Breast epithelium (tissue), 3 donors: Measurements from ENCODE around the gene IGF2BP1.

Source experiments
- CTCF ChIP-seq, 3 donors: fragments of 450-650 bp; IDR thresholded peaks; one replicate each; pipeline ENCODE4 v1.5.1; 2016 to 2017; ENCODE audit warnings: antibody characterized with exemption in 3 of 3, mild to moderate bottlenecking in 3 of 3, moderate library complexity in 3 of 3
- POLR2A ChIP-seq: fragments of 450-650 bp; IDR thresholded peaks from one replicate; pipeline ENCODE4 v1.6.1; 2016; ENCODE audit warnings: antibody characterized with exemption, mild to moderate bottlenecking, moderate library complexity
- POLR2AphosphoS5 ChIP-seq, 3 donors: sonication (generic); formaldehyde crosslinking; IDR thresholded peaks; one replicate each; pipeline ENCODE4 v1.6.1; 2017; ENCODE audit warnings: antibody characterized with exemption in 3 of 3

- no peak for TF ChIP-seq POLR2A
- TF ChIP-seq CTCF (IDR thresholded peaks at IDR 0.05), result no peak
- no peak for TF ChIP-seq POLR2AphosphoS5 (IDR thresholded peaks at IDR 0.05)
Observed at GRCh38 chr17:49020609-49021008, 23.4 kb downstream of the IGF2BP1 start.
